SIG-M5 (cell line): ENCODE measurements around the gene CRB2.

Experiments used
- DNase-seq: peaks from one replicate; lab custom pipeline; 2025; lab: John Stamatoyannopoulos, UW

The CRB2 gene

GRCh38 chr9:123348317-123348992 is 7.5 kb upstream of the CRB2 start:
- no peak for DNase-seq

GRCh38 chr9:123349033-123349432 is 7.0 kb upstream of the CRB2 start:
- no peak for DNase-seq

GRCh38 chr9:123349691-123350480 is 6.1 kb upstream of the CRB2 start:
- no peak for DNase-seq

GRCh38 chr9:123350590-123351310 is 5.2 kb upstream of the CRB2 start:
- DNase-seq = no peak

- no peak for DNase-seq
These were observed 3.0 kb upstream of the CRB2 start for GRCh38 chr9:123353041-123353440.

- DNase-seq = no peak
These were observed 1.9 kb upstream of the CRB2 start for GRCh38 chr9:123353984-123354591.

- no peak for DNase-seq
These were observed 1.0 kb upstream of the CRB2 start for GRCh38 chr9:123354806-123355508.

- DNase-seq = no peak
These were observed 1.1 kb downstream of the CRB2 start for GRCh38 chr9:123356851-123357742.

GRCh38 chr9:123357743-123358059 is 1.7 kb downstream of the CRB2 start:
- DNase-seq = no peak

- no peak for DNase-seq
These were observed 2.3 kb downstream of the CRB2 start for GRCh38 chr9:123358181-123358905.

- no peak for DNase-seq
These were observed 3.1 kb downstream of the CRB2 start for GRCh38 chr9:123359106-123359505.

GRCh38 chr9:123359546-123359945 is 3.5 kb downstream of the CRB2 start:
- DNase-seq = no peak

GRCh38 chr9:123360161-123361085 is 4.4 kb downstream of the CRB2 start:
- DNase-seq = no peak

- no peak for DNase-seq
These were observed 5.2 kb downstream of the CRB2 start for GRCh38 chr9:123361086-123361730.

GRCh38 chr9:123361731-123362510 is 5.9 kb downstream of the CRB2 start:
- no peak for DNase-seq

- no peak for DNase-seq
These were observed 6.9 kb downstream of the CRB2 start for GRCh38 chr9:123362856-123363255.

- DNase-seq = no peak
These were observed 8.3 kb downstream of the CRB2 start for GRCh38 chr9:123364241-123364824.
